K562 (cell line): Measurements from ENCODE around the gene CLEC1A. TPM values are rescaled to one million over a fixed set of nuclear protein-coding genes. Genes with fewer than 3 reads are reported as not detected.

ENCODE experiments used
- ATAC-seq: fragments of 200-7000 bp; cut with Tn5 transposase; 3 replicates; pipeline ENCODE4 v1.9.1; 2020; ENCODE audit warnings: moderate library complexity
- BruUV-seq: library from RNA; stranded (reverse); fragments of 400-500 nt; replicated peaks from 2 replicates; lab custom pipeline; 2021; lab: Mats Ljungman, UMichigan
- CTCF ChIA-PET: fragments of 300-600 bp; formaldehyde crosslinking; extraction: SDS; loops from one replicate; lab custom pipeline; 2021; ENCODE audit warnings: low intra/inter-chr PET ratio; lab: Yijun Ruan, JAX
- POLR2A ChIA-PET: fragments of 300-600, 350-650 bp; sonication (Branson Sonifier 250); formaldehyde crosslinking; extraction: SDS; loops from one replicate; lab custom pipeline; 2021; ENCODE audit warnings: antibody characterized with exemption, inconsistent platforms; lab: Yijun Ruan, JAX
- DNase-seq, 4 experiments: peaks; one replicate each; pipeline versions ENCODE4 v3.0.0 to v3.0.0-alpha.2; 2011 to 2018; ENCODE audit warnings: low spot score in 3 of 4, mixed read lengths in 3 of 4; ENCODE audit errors: extremely low read depth in 1 of 4
- FAIRE-seq: peaks from 2 replicates; lab custom pipeline; 2011; peaks lifted over from hg19 to GRCh38; lab: Jason Lieb, UNC
- H2AFZ ChIP-seq: 2 replicates; pipeline ENCODE4 v1.6.0; 2011; ENCODE audit warnings: low read depth, low read length, control low read depth, inconsistent platforms
- H3K27ac ChIP-seq: fragments of 200-600 bp; 3 replicates; pipeline ENCODE4 v1.8.0; 2011; ENCODE audit warnings: low read depth, mild to moderate bottlenecking, control low read depth, inconsistent platforms, low read length, moderate library complexity, mixed read lengths; ENCODE audit errors: extremely low read depth
- H3K27me3 ChIP-seq, 2 experiments: fragments of 300-600 bp in 1 of 2; 2 replicates in 1 of 2; 3 replicates in 1 of 2; pipeline versions ENCODE4 v1.6.0 to v1.8.0; 2011; ENCODE audit warnings: inconsistent platforms in 2 of 2, low read length in 2 of 2, mild to moderate bottlenecking in 1 of 2, mixed read lengths in 1 of 2, moderate library complexity in 1 of 2; ENCODE audit not compliant: control insufficient read depth in 2 of 2, insufficient read depth in 2 of 2
- H3K36me3 ChIP-seq: fragments of 300-600 bp; 3 replicates; pipeline ENCODE4 v1.8.0; 2011; ENCODE audit warnings: mild to moderate bottlenecking, low read length, inconsistent platforms; ENCODE audit not compliant: control insufficient read depth, insufficient read depth
- H3K4me1 ChIP-seq, 2 experiments: fragments of 200-600 bp in 1 of 2; replicated peaks in 1 of 2; 2 replicates in 1 of 2; 3 replicates in 1 of 2; pipeline versions ENCODE4 v1.5.1 to v1.8.0; 2011; ENCODE audit warnings: inconsistent platforms in 2 of 2, low read length in 2 of 2, mild to moderate bottlenecking in 1 of 2, mixed read lengths in 1 of 2, moderate library complexity in 1 of 2; ENCODE audit not compliant: control insufficient read depth in 2 of 2, insufficient read depth in 2 of 2
- H3K4me2 ChIP-seq: 2 replicates; pipeline ENCODE4 v1.6.1; 2011; ENCODE audit warnings: low read length, control low read depth, inconsistent platforms, mixed read lengths; ENCODE audit not compliant: insufficient read depth
- H3K4me3 ChIP-seq: fragments of 200-600 bp; sonication (generic), shearing (Covaris generic); 2 replicates; pipeline ENCODE4 v1.5.1; 2016; ENCODE audit warnings: control low read depth, inconsistent platforms
- H3K79me2 ChIP-seq: fragments of 200-600 bp; 3 replicates; pipeline ENCODE4 v1.8.0; 2011; ENCODE audit warnings: low read length, inconsistent platforms; ENCODE audit not compliant: control insufficient read depth, insufficient read depth
- H3K9ac ChIP-seq, 2 experiments: 2 replicates each; pipeline versions ENCODE4 v1.6.0 to v1.6.1; 2011; ENCODE audit warnings: low read depth in 2 of 2, low read length in 2 of 2, control low read depth in 1 of 2, inconsistent platforms in 1 of 2, mild to moderate bottlenecking in 1 of 2, mixed read lengths in 1 of 2; ENCODE audit not compliant: insufficient read depth in 1 of 2
- H3K9me1 ChIP-seq: one replicate; pipeline ENCODE4 v1.6.0; 2011; ENCODE audit warnings: inconsistent platforms, mild to moderate bottlenecking, low read length, moderate library complexity; ENCODE audit not compliant: control insufficient read depth, insufficient read depth
- H3K9me3 ChIP-seq: replicated peaks from 2 replicates; pipeline ENCODE4 v1.5.1; 2011; ENCODE audit warnings: low read depth, low read length, inconsistent platforms; ENCODE audit not compliant: control insufficient read depth, insufficient read depth
- H4K20me1 ChIP-seq: replicated peaks from 2 replicates; pipeline ENCODE4 v1.6.1; 2011; ENCODE audit warnings: low read length, inconsistent platforms, mixed read lengths; ENCODE audit not compliant: control insufficient read depth, insufficient read depth
- DMBX1 ChIP-seq: fragments of 250-450 bp; sonication (Bioruptor Pico); IDR thresholded peaks from 2 replicates; pipeline ENCODE4 v1.8.0; 2022; ENCODE audit warnings: inconsistent platforms, mild to moderate bottlenecking, moderate library complexity, borderline replicate concordance
- HLTF ChIP-seq: fragments of 450-650 bp; IDR thresholded peaks from 2 replicates; pipeline ENCODE4 v1.6.1; 2016
- NEUROD1 ChIP-seq: fragments of 150-350 bp; IDR thresholded peaks from 2 replicates; pipeline ENCODE4 v1.6.1; 2014; ENCODE audit warnings: borderline replicate concordance, low read length, low read depth; ENCODE audit not compliant: partially characterized antibody
- PCBP1 ChIP-seq: fragments of 200-400 bp; formaldehyde crosslinking; IDR thresholded peaks from 2 replicates; pipeline ENCODE4 v1.6.1; 2018; ENCODE audit warnings: mild to moderate bottlenecking, low read depth, low read length; ENCODE audit not compliant: poor library complexity, severe bottlenecking
- PHB ChIP-seq: fragments of 250-450 bp; sonication (Bioruptor Pico); IDR thresholded peaks from 2 replicates; pipeline ENCODE4 v1.5.0; 2021
- POLR2A ChIP-seq: fragments of 450-650 bp; conservative IDR thresholded peaks from 2 replicates; pipeline ENCODE4 v1.6.1; 2016
- PTBP1 ChIP-seq: fragments of 200-400 bp; formaldehyde crosslinking; IDR thresholded peaks from 2 replicates; pipeline ENCODE4 v1.6.1; 2017; ENCODE audit warnings: low read depth, low read length
- SAP30 ChIP-seq: fragments of 200-600 bp; sonication (generic); IDR thresholded peaks from 2 replicates; pipeline ENCODE4 v1.6.1; 2012; ENCODE audit warnings: borderline replicate concordance, low read depth, mild to moderate bottlenecking, moderate library complexity, low read length, control low read depth, inconsistent platforms; ENCODE audit not compliant: insufficient read depth, poor library complexity, severe bottlenecking
- STAG1 ChIP-seq: sonication (generic); formaldehyde crosslinking; IDR thresholded peaks from 2 replicates; pipeline ENCODE4 v1.5.0; 2020; ENCODE audit warnings: missing genetic modification reagents, borderline replicate concordance
- TEAD1 ChIP-seq, 2 experiments: fragments of 450-650 bp in 1 of 2; sonication (generic) in 1 of 2; formaldehyde crosslinking; IDR thresholded peaks; 2 replicates each; pipeline versions ENCODE4 v1.4.0 to v1.8.0; 2020 to 2022; ENCODE audit warnings: mild to moderate bottlenecking in 2 of 2, missing genetic modification reagents in 1 of 2
- ZBED1 ChIP-seq: IDR thresholded peaks from 2 replicates; pipeline ENCODE4 v1.6.1; 2014
- ZC3H4 ChIP-seq: sonication (generic); formaldehyde crosslinking; IDR thresholded peaks from 2 replicates; pipeline ENCODE4 v1.9.0; 2021; ENCODE audit warnings: missing genetic modification reagents, borderline replicate concordance
- ZNF143 ChIP-seq: sonication (generic); formaldehyde crosslinking; IDR thresholded peaks from 2 replicates; pipeline ENCODE4 v1.9.0; 2022; ENCODE audit warnings: mild to moderate bottlenecking, missing genetic modification reagents
- ZNF644 ChIP-seq: fragments of 200-800 bp; sonication (Bioruptor generic); IDR thresholded peaks from 2 replicates; pipeline ENCODE4 v1.6.1; 2016; ENCODE audit warnings: low read depth, missing genetic modification characterization, missing compliant biosample characterization
- WGBS: fragments of 100-300 bp; shearing (Covaris generic); methylation state at CpG from one replicate; pipeline ENCODE4 v1.1.6; 2016; ENCODE audit warnings: low coverage, mixed read lengths; ENCODE audit not compliant: insufficient coverage; ENCODE audit errors: missing lambda C conversion rate; 5-methylcytosine and 5-hydroxymethylcytosine counted together
- in situ Hi-C: fragments of 300-500 bp; cut with MboI; formaldehyde crosslinking; loops from 4 replicates; pipeline ENCODE4 v1.15.0; 2018; ENCODE audit warnings: inconsistent platforms, mixed read lengths
- intact Hi-C: fragments of 100-400 bp; cut with micrococcal nuclease; formaldehyde crosslinking; loops from 2 replicates; pipeline ENCODE4 v1.14.2; 2022
- polyA plus RNA-seq, 8 experiments: library from polyadenylated mRNA; depleted of rRNA in 4 of 8; stranded (reverse) in 5 of 8; unstranded in 3 of 8; fragments of >200 nt; fragmentation: Nextera tagmentation in 2 of 8; fragmentation: Illumina TruSeq in 1 of 8; extraction: Ambion mirVana in 2 of 8; extraction: Trizol in 1 of 8; gene quantifications; 2 replicates each; pipeline versions ENCODE4 v1.2.1 to v1.2.3, GENCODE V29; 2011 to 2014; ENCODE audit warnings: inconsistent platforms in 1 of 8, missing spikeins in 1 of 8
- total RNA-seq, 7 experiments: library from RNA; depleted of rRNA in 6 of 7; stranded (reverse); fragments of >200 nt in 6 of 7; fragmentation: Illumina TruSeq in 2 of 7; extraction: Trizol in 2 of 7; gene quantifications; 2 replicates each; pipeline versions ENCODE4 v1.2.1 to v1.2.3, GENCODE V29; 2011 to 2021; ENCODE audit warnings: low replicate concordance in 1 of 7

The CLEC1A gene
- total and polyA plus RNA-seq, 9 of the 15 experiments (the other 6 are each of a cell fraction or from before 2014, with no cell fraction given) = 0.04 TPM; not detected in 8

GRCh38 chr12:10094646-10095395 lies 4.0 kb downstream of the CLEC1A start:
- peaks cover 0 to 6% of the 10 kb centered on the region in 2 experiments; a peak in 2 of 5 replicates for H3K27me3 ChIP-seq
- no peak for DNase-seq
- H3K9ac ChIP-seq = no peak overlapping the region
- H3K79me2 ChIP-seq = no peaks in the 10 kb centered on the region
- H3K36me3 ChIP-seq = no peaks in the 10 kb centered on the region
- in situ Hi-C loops = no loop called here
- FAIRE-seq = no peak
- H3K4me3 ChIP-seq = no peak overlapping the region
- H4K20me1 ChIP-seq = no peaks in the 10 kb centered on the region
- H3K4me1 ChIP-seq = no peaks in the 10 kb centered on the region
- no peaks in the 10 kb centered on the region for H3K9me1 ChIP-seq
- ChIA-PET CTCF (no interaction called here), POLR2A (no interaction called here)
- no TSS peak for BruUV-seq
- H3K4me2 ChIP-seq = no peak overlapping the region
- no peak overlapping the region for H2AFZ ChIP-seq
- H3K9me3 ChIP-seq = no peaks in the 10 kb centered on the region
- no peak for ATAC-seq
- TF ChIP-seq PHB = no peak
- no peak for TF ChIP-seq POLR2A
- TF ChIP-seq STAG1 (CRISPR knock-in tag) = no peak
- no peak for TF ChIP-seq ZNF644
- no peak for TF ChIP-seq ZNF143 (CRISPR knock-in tag)
- TF ChIP-seq PTBP1 = no peak
- TF ChIP-seq PCBP1 = no peak
- no peak for TF ChIP-seq HLTF
- no peak for TF ChIP-seq DMBX1 (CRISPR knock-in tag)
- TF ChIP-seq ZC3H4 (CRISPR knock-in tag) = no peak
- no peak for TF ChIP-seq TEAD1 (CRISPR knock-in tag; IDR thresholded peaks at IDR 0.05)
- TF ChIP-seq SAP30 = no peak
- TF ChIP-seq NEUROD1 = no peak
- no peak for TF ChIP-seq ZBED1
- 0% methylated on average over 4 of the region's 4 CpGs for WGBS
- H3K27ac ChIP-seq = no peak overlapping the region
- intact Hi-C loops = no loop called here
